ENCODE measurements around the gene PRPH2.
"Not testable (repeated sequence)": the region's sequence is repeated elsewhere in the genome, so short reads cannot be mapped to it uniquely, and the experiment has no call there.

Gene PRPH2

DNA sequence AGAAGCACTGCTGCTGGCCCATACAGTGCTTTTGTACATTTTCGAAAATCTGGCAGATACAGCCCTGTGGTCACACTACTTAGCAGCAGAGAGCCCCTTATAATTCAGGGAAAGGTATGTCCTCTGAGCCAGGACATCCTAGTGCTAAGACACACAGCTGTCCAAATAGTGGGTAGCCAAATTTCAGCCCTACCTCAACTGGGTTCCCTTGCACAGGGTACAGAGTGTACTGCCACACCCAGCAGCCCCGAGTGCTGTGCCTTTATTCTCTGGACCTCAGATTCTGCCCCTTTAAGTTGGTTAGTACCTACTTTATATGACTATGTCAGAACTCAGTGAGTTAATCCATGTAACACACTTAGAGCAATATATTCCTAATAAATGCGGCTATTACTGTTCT lies 47.6 kb downstream of the PRPH2 start:
- Histone ChIP-seq H2AFZ (ENCODE audit: low read length, unreplicated experiment) (no peak overlapping the region), H3K27me3 (ENCODE audit: insufficient read depth, low read length) (no peaks in the 10 kb centered on the region), H3K36me3 (ENCODE audit: insufficient read depth, low read length) (peaks cover 50% of the 10 kb centered on the region), H3K27ac (ENCODE audit: low read depth, low read length) (no peak overlapping the region), H3K4me3 (ENCODE audit: low read depth, low read length) (no peak overlapping the region), H3K4me1 (ENCODE audit: control insufficient read depth, insufficient read depth, low read length, unreplicated experiment) (no peaks in the 10 kb centered on the region), H3K79me2 (ENCODE audit: control insufficient read depth, insufficient read depth, low read length, unreplicated experiment) (no peaks in the 10 kb centered on the region)

GRCh38 chr6:42674368-42674767 lies 48.0 kb downstream of the PRPH2 start:
- H3K36me3 ChIP-seq (ENCODE audit: insufficient read depth, low read length), result peaks cover 50% of the 10 kb centered on the region
- H3K4me1 ChIP-seq (ENCODE audit: control insufficient read depth, insufficient read depth, low read length, unreplicated experiment); H2AFZ ChIP-seq (ENCODE audit: low read length, unreplicated experiment); H3K79me2 ChIP-seq (ENCODE audit: control insufficient read depth, insufficient read depth, low read length, unreplicated experiment); H3K4me3 ChIP-seq (ENCODE audit: low read depth, low read length); H3K27me3 ChIP-seq (ENCODE audit: insufficient read depth, low read length); H3K27ac ChIP-seq (ENCODE audit: low read depth, low read length): not testable (repeated sequence)

GRCh38 chr6:42664718-42665117 lies 57.7 kb downstream of the PRPH2 start:
- Histone ChIP-seq H3K27ac (ENCODE audit: low read depth, low read length) (no peak overlapping the region), H3K4me3 (ENCODE audit: low read depth, low read length) (no peak overlapping the region), H3K36me3 (ENCODE audit: insufficient read depth, low read length) (peaks cover 34% of the 10 kb centered on the region), H3K27me3 (ENCODE audit: insufficient read depth, low read length) (no peaks in the 10 kb centered on the region), H3K79me2 (ENCODE audit: control insufficient read depth, insufficient read depth, low read length, unreplicated experiment) (no peaks in the 10 kb centered on the region), H2AFZ (ENCODE audit: low read length, unreplicated experiment) (no peak overlapping the region), H3K4me1 (ENCODE audit: control insufficient read depth, insufficient read depth, low read length, unreplicated experiment) (no peaks in the 10 kb centered on the region)

DNA sequence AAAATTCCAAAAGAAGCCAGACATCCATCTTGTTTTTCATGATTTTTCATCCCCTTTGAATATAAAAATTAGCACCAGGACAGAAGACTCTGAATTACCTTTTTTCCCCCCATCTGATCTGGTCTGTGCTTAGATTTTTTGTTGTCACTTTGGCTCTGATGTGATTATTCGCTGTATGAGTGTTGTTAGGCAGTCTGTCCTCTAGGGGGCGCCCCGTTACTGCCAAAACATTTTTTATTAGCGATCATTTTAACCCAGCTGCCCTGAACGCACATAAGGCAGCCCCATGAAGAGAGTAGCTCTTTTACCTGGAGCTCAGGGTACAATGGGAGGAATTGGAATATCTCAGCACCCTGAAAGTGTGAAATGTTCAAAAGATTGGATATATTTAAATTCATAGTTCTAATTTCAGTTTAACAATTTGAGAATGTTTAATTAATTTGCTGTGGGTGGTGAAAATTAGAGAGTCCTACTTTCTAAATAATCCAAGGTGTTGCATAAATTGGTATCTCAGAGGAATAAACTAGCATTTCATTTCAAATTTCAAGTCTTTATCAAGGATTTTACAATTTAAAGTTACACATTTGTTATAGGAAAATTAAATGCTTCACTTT lies 60.8 kb downstream of the PRPH2 start:
- Histone ChIP-seq H3K27me3 (ENCODE audit: insufficient read depth, low read length) (no peaks in the 10 kb centered on the region), H2AFZ (ENCODE audit: low read length, unreplicated experiment) (no peak overlapping the region), H3K27ac (ENCODE audit: low read depth, low read length) (no peak overlapping the region), H3K4me1 (ENCODE audit: control insufficient read depth, insufficient read depth, low read length, unreplicated experiment) (no peaks in the 10 kb centered on the region), H3K79me2 (ENCODE audit: control insufficient read depth, insufficient read depth, low read length, unreplicated experiment) (no peaks in the 10 kb centered on the region), H3K36me3 (ENCODE audit: insufficient read depth, low read length) (peaks cover 37% of the 10 kb centered on the region), H3K4me3 (ENCODE audit: low read depth, low read length) (no peak overlapping the region)

DNA sequence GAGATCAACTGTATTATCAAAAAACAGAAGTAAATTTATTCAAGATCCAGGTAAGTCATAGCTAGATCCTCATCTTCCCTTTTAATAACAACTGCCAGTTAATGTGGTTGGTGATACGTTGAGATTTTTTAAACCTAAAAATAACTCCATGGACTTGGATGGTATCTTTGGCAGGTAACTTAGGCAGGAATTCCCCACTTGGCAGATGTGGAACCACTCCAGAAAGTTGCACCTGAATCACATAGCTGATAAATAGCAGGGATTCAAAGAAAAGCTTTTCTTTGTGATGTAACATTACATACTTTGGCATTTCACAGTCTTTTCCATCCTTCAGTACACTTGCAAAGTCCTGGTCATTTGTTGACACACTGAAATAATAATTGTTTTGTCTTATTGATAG lies 62.6 kb downstream of the PRPH2 start:
- Histone ChIP-seq H3K79me2 (ENCODE audit: control insufficient read depth, insufficient read depth, low read length, unreplicated experiment) (no peaks in the 10 kb centered on the region), H3K36me3 (ENCODE audit: insufficient read depth, low read length) (peaks cover 35% of the 10 kb centered on the region), H3K27me3 (ENCODE audit: insufficient read depth, low read length) (no peaks in the 10 kb centered on the region), H3K4me3 (ENCODE audit: low read depth, low read length) (no peak overlapping the region), H3K27ac (ENCODE audit: low read depth, low read length) (no peak overlapping the region), H2AFZ (ENCODE audit: low read length, unreplicated experiment) (no peak overlapping the region), H3K4me1 (ENCODE audit: control insufficient read depth, insufficient read depth, low read length, unreplicated experiment) (no peaks in the 10 kb centered on the region)

- no peaks in the 10 kb centered on the region for H3K4me1 ChIP-seq (ENCODE audit: control insufficient read depth, insufficient read depth, low read length, unreplicated experiment)
- H3K36me3 ChIP-seq (ENCODE audit: insufficient read depth, low read length), result peaks cover 36% of the 10 kb centered on the region
- H3K4me3 ChIP-seq (ENCODE audit: low read depth, low read length), result no peak overlapping the region
- no peaks in the 10 kb centered on the region for H3K79me2 ChIP-seq (ENCODE audit: control insufficient read depth, insufficient read depth, low read length, unreplicated experiment)
- no peak overlapping the region for H3K27ac ChIP-seq (ENCODE audit: low read depth, low read length)
- no peak overlapping the region for H2AFZ ChIP-seq (ENCODE audit: low read length, unreplicated experiment)
- no peaks in the 10 kb centered on the region for H3K27me3 ChIP-seq (ENCODE audit: insufficient read depth, low read length)
These were observed 68.5 kb downstream of the PRPH2 start for GRCh38 chr6:42653851-42654250.

DNA sequence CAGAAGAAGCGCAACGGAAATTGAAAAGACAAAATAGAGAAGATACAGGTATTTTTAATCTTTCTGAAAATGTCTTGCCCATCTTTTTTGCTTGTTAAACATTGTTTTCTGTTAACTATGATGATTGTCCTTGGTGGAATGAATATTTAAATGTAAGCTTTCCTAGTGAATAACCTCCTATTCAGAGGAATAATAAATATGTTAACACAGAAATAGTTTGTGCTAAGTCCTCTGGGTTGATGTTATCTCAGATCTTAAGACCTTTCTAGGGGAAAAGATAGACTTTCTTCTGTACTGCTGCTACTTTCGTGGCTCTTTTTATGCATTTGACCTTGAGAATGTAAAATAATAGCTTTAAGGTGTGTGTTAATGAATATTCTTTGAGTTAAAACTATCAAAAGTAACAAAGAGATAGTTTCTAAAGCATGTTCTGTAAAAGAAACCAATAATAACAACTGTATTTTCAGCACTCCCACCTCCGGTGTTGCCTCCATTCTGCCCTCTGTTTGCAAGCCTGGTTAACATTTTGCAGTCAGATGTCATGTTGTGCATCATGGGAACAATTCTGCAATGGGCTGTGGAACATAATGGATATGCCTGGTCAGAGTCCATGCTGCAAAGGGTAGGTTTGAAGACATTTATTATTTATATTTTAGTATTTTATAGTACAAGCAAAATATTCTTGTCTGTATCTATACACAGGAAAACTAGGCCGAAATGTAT lies 70.2 kb downstream of the PRPH2 start:
- no peak overlapping the region for H3K27ac ChIP-seq (ENCODE audit: low read depth, low read length)
- no peak overlapping the region for H3K4me3 ChIP-seq (ENCODE audit: low read depth, low read length)
- peaks cover 34% of the 10 kb centered on the region for H3K36me3 ChIP-seq (ENCODE audit: insufficient read depth, low read length)
- no peaks in the 10 kb centered on the region for H3K27me3 ChIP-seq (ENCODE audit: insufficient read depth, low read length)
- H3K4me1 ChIP-seq (ENCODE audit: control insufficient read depth, insufficient read depth, low read length, unreplicated experiment), result no peaks in the 10 kb centered on the region
- no peaks in the 10 kb centered on the region for H3K79me2 ChIP-seq (ENCODE audit: control insufficient read depth, insufficient read depth, low read length, unreplicated experiment)
- no peak overlapping the region for H2AFZ ChIP-seq (ENCODE audit: low read length, unreplicated experiment)

Measured in ACC112 (cell line).